ENCODE results near the gene PLEKHN1.
"Not testable (repeated sequence)": the region's sequence is repeated elsewhere in the genome, so short reads cannot be mapped to it uniquely, and the experiment has no call there.

Gene PLEKHN1

GRCh38 chr1:942864-943533 lies 23.3 kb upstream of the PLEKHN1 start:
- no peak for FAIRE-seq

- no peak for FAIRE-seq
These were observed 22.5 kb upstream of the PLEKHN1 start for GRCh38 chr1:943545-944340.

DNA sequence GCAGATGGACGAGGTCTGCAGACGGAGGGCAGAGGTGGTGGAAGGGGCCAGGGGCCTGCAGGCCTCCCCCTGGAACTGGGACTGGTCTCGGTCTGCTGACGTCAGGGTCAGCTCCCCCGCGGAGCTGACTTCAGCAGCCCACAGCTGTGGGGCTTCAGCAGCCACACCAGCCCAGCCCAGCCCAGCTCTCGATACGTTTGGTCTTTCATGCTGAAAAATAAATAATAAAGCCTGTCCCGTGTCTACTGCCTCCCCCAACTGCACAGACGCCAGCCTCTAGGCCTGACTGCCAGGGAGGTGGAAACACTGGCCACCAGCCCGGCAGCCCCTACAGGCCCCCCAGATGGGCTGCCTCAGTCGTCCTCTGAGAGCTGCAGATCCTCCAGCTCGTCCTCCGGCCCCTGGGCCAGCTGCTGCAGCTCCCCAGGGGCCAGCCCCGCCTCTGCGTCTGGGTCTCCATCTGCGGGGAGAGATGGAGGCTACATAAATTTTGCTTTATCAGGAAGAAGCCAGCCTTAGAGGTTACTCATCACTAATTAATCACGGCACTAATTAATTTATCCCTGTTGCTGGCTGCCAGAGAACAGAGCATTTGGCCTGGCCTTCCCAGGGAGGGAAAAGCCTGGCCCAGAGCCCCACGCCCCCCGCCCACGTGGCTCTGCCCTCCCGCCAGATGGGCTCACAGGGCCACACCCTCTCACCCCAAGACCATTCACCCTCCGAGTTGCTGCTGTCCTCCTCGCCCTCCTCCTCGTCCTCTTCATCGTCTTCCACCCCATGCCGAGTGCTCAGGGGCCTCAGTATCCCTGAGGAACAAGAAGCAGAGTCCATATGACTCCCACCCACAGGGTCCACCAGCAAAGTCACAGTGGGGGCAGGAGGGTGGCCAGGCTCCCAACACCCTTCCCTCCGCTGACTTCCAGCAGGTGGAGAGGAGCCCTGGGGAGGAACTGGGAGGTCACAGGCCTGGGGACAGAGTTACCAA lies 21.6 kb upstream of the PLEKHN1 start:
- no peak for FAIRE-seq

DNA sequence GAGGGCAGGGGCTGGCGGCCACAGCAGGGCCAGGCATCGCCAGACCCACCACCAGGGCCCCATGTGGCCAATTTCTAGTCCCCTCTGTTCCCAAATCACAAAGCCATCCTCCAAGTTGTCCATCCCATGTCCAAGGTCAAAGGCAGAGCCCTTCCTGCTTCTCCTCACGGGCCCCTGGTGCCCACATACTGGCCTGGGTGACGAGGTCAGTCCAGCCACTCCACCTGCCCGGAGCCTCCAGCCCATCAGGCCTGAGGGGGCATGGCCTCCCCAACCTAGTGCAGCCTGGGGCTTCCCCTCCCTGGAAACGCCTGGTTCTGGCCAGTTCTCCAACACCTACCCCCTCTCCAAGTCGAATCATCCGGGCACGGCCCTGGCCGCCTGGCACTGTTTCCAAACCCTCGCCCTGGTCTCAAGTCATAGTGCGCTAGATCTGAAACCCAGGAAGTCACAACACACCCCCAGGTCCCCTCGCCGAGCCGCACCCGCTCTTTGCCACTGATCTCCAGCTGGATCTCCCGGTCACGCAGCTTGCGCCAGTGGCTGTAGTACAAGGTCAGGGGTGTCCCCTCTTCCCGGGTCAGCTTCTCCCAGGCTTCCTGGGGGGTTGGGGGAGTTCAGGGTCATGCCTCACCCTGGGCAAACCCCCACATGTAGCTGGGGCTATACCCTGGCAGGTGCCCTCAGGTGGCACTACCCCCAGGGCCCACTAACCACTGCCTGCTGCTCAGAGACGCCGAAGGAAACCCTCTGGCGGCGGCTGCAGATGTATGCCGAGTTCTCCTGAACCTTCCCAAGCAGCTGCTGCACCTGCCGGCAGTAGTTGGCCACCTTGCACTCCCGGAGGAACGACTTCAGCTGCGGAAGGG lies 20.4 kb upstream of the PLEKHN1 start:
- FAIRE-seq = no peak

GRCh38 chr1:946811-947210 lies 19.5 kb upstream of the PLEKHN1 start:
- FAIRE-seq = not testable (repeated sequence)

GRCh38 chr1:947958-948357 lies 18.3 kb upstream of the PLEKHN1 start:
- FAIRE-seq = no peak

- FAIRE-seq = no peak
These were observed 16.0 kb upstream of the PLEKHN1 start for GRCh38 chr1:950268-950667.

DNA sequence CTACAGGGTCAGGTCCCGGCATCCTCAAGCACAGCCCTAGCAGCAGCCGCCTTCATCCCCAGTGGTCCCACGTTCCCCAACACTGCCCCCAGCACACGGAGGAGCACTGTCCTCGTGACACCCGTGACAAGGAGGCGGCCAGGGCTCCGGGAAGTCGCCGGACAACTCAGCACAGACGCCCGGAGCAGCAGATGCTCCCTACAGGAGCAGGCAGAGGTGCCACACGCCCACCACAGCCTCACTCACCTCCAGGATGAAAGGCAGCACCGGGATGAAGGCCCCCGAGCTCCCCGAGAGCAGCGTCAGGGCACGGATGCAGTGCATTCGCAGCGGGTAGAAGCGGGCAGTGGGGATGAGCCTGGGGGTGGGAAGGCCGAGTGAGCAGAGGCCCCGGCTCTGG lies 15.4 kb upstream of the PLEKHN1 start:
- FAIRE-seq = no peak

DNA sequence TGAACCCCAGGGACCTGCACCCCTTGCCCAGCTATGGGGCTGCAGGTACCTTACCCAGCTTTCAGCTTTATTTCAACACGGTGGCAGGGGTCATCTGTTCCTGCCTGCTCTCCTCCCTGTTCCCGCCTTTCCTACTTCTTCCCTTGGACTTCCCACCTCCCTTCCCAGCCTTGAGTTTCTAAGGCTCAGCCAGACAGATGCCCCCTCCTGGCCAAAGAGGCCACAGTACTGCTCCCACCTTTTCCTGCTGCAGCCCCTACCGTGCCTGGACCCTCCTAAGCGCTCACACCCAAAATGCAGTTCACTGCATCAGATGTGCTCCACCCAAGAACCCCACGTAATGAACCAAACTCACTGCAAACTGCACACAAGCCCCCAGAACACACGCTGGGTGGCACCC lies 14.9 kb upstream of the PLEKHN1 start:
- no peak for FAIRE-seq

GRCh38 chr1:952201-952600 lies 14.1 kb upstream of the PLEKHN1 start:
- FAIRE-seq = no peak

GRCh38 chr1:952603-953002 lies 13.7 kb upstream of the PLEKHN1 start:
- FAIRE-seq = no peak

DNA sequence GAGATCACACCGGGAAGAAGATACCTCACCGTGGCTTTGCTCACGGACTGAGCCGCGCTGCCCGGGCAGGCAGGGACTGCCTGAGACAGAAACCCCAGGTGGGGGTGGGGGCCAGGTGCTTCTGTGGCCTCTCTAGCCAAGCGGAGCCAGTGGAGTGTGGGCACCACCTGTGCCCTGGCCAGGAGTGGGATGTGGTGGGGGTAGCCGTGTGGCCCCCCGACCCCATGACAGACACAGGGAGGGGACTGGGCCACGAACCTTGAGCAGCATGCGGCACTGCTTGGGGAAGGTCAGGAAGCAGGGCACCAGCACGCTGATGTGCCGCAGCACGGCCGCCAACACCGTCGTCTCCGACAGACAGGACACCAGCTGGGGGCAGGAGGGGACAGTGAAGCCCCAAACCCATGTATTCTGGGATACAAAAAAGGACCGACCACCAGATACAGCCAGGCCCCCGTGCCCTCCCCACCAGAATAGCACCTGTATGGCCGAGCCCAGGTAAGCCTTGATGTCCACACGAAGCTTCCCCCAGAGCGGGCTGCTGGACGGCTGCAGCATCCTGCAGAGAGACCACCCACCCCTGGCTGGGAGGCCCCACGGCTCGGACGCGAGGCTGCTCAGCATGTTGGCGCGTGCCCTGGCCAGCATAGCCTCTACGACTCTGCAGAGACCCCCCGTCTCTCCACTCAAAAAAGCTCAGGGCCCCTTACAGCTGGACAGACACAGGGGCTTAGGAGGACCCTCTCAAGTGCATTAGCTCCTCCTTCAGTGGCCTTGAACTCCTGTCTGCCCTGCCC lies 12.6 kb upstream of the PLEKHN1 start:
- FAIRE-seq = no peak

- no peak for FAIRE-seq
These were observed 11.4 kb upstream of the PLEKHN1 start for GRCh38 chr1:954927-955326.

- no peak for FAIRE-seq
These were observed 10.8 kb upstream of the PLEKHN1 start for GRCh38 chr1:955474-955873.

DNA sequence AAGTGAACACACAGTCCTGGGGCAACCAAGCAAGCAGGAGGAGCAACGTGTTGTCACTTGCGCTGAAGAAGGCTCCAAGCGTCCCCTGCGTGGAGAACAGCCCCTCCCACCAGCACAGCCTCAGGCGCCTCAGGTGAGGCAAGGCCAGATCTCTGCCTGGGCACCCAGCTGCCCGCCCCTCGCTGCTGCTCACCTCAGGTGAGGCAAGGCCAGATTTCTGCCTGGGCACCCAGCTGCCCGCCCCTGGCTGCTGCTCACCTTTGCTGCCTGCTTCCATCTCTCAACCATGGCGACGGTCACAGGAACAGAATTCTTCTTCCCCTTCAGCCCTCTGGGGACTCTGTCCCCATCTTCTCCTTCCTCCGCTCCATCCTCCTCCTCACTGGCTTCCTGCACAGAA lies 9.6 kb upstream of the PLEKHN1 start:
- FAIRE-seq = no peak

DNA sequence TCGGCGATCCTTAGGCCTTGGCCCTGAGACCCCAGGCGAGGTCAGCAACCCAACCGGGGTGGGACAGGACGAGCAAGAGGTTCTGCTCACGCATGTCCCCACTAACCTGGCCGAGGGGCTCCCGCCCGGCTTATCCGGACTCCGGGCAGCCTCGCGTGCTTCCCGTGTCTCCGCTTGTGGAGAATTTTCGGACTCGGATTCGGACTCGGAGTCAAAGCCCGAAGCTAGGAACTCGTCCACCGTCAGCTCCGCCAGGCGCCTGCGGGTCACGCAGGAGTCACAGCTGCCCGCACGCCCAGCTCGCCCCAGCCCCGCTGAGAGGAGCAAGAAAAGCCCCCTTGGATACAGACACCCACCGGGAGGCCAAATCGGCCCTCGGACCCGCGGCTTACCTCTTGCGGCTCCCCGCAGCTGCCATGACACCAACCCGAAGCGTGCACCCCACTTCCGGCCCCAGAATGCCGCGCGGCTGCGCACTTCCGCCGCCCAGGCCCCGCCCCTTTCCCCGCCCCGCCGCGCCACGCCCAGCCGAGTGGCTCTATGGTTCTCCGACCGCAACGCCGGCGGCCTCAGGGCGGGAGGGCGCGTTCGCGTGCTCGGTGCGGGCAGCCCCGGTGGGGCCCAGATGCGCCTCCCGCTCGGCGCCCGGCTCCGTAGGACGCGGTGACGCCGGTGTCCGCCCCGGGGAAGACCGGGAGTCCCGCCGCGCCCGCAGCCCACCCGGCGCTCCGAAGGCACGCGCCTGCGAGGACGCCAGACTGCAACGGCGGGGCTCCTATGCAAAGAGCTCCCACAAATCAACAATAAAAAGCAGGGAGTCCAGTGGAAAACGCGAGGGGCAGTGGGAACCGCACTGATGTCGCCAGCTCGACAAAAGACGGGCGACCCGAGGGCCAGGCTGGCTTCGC lies 7.2 kb upstream of the PLEKHN1 start, which contains the start of gene NOC2L:
NOC2L (minus strand) TSS at position 434 of the 908 bp plus-strand sequence; CDS start at position 418, 16 bp downstream.
- FAIRE-seq = no peak

DNA sequence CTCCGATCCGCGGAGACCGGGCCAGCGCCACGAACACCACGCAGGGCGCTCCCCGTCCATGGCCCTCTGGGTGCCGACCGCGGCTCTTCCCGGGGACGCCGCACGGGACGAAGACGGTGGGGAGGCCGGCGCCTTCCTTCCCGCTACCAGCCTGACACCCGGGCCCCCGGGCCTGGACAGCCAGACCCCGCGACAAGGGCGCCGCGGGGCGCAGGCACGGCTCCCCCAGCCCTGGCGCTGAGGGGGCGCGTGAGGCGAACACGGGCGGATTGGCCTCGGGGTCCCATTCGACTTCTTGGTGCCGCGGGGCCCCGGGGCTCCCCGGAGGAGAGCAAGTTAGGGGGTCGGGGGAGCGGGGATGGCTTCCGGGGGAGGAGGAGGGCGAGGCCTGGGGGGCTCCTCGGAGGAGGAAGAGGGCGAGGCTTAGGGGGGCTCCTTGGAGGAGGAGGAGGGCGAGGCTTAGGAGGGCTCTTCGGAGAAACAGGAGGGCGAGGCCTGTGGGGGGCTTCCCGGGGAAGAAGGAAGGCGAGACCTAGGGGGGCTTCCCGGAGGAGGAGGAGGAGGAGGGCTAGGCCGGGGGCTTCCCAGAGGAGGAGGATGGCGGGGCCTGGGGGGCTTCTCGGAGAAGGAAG lies 6.4 kb upstream of the PLEKHN1 start:
- no peak for FAIRE-seq

DNA sequence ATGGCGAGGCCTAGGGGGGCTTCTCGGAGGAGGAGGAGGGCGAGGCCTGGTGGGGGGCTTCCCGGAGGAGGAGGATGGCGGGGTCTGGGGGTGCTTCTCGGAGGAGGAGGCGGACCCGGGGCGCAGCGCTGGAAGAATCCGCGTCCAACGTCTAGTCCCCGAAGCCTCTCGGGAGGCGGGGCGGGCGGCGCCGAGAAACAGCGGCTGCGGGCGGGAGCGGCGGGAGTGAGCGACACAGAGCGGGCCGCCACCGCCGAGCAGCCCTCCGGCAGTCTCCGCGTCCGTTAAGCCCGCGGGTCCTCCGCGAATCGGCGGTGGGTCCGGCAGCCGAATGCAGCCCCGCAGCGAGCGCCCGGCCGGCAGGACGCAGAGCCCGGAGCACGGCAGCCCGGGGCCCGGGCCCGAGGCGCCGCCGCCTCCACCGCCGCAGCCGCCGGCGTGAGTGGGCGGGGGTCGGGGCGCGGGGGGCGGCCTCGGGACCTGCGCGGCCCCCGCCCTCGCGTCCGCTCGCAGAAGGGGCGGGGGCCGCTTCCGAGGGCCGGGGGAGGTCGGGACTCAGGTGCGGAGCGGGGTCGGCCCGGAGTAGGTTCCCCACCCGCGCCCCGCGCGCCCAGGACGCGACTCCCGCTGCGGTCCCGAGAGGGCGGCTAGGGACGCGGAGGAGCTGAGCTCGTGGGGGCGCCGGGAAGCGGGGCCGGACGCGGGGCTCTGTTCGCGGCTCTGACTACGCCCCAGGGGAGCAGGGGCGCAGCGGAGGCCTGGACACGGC lies 5.7 kb upstream of the PLEKHN1 start, which contains the start of gene KLHL17:
KLHL17 (plus strand) TSS at position 222 of the 769 bp plus-strand sequence; CDS start at position 332, 110 bp downstream.
- no peak for FAIRE-seq

Measured in colon (tissue), 2 donors.